ENCODE measurements around the gene GSTK1.

Gene GSTK1

DNA sequence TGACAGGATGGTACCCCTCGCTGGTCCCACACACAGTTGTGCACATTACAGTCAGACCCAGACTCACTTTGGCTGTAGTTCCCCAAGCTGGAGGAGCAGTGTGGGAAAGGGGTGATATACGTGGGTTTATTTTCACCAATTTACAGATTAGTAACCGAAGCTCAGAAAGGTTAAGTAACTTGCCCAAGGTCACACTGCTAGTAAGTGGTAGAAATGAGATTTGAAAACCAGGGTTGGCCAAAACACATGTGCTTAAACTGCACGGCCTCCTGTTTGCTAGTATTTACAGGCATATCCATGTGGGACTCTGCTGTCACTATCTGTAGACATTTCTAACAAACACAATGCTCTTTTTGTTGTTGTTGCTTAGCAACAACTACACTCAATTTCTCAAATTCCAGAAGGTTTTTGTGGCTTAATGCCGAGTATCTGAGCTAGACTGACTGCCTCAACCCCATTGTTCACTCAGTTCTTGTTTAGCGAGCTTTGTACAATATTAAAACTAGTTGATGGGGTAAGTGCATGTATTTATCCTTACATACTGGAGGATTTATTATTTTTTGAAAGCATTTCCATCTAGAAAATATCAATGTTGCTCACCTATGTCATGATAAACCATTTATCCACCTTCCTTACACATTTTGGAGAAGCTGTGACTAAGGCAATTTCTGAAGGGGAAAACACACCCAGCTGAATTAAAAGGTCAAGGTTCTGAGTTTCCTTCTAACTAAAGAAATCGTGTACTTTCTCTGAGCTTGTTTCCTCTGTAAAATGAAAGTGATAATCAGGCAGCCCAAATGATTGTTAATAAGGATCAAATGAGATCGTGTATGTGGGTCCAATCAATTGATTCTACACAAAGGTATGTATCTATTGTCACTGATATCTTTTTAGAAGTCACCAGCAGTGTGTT, 16.2 kb downstream of the GSTK1 start:
- WGBS (ENCODE audit: extremely low coverage, insufficient coverage, insufficient read length): no CpG with 5 or more reads among the region's 8 CpGs
- peak overlapping the region; percentile 81 for H2AK5ac ChIP-seq (ENCODE audit: low read length)
- no peak overlapping the region for H3K4me3 ChIP-seq (ENCODE audit: low read depth, low read length)
- no peak overlapping the region for H3K4ac ChIP-seq (ENCODE audit: low read depth, low read length)
- H3K27me3 ChIP-seq (ENCODE audit: insufficient read depth, low read length): no peaks in the 10 kb centered on the region
- no peak overlapping the region for H4K91ac ChIP-seq (ENCODE audit: low read depth, low read length)
- no peak overlapping the region for H3K27ac ChIP-seq (ENCODE audit: low read depth, low read length)
- no peak overlapping the region for H3K14ac ChIP-seq (ENCODE audit: low read length)
- H3K18ac ChIP-seq (ENCODE audit: low read length): no peak overlapping the region
- no peak overlapping the region for H2AFZ ChIP-seq (ENCODE audit: insufficient read depth, low read length, poor library complexity)
- H3K4me2 ChIP-seq (ENCODE audit: low read length): no peak overlapping the region
- H3K23ac ChIP-seq (ENCODE audit: low read length): no peak overlapping the region
- H3K9me3 ChIP-seq (ENCODE audit: insufficient read depth, low read depth, low read length): no peaks in the 10 kb centered on the region
- peak overlapping the region; percentile 23 for H4K8ac ChIP-seq (ENCODE audit: low read depth, low read length)
- peaks cover 4% of the 10 kb centered on the region for H3K79me1 ChIP-seq (ENCODE audit: low read length)
- H4K12ac ChIP-seq (ENCODE audit: low read depth, low read length): no peak overlapping the region
- peaks cover 3% of the 10 kb centered on the region in 2 experiments for H3K4me1 ChIP-seq (ENCODE audit: control insufficient read depth in 1 of 2, insufficient read depth in 2 of 2, low read length in 2 of 2)
- H2BK120ac ChIP-seq (ENCODE audit: insufficient read depth, low read length, poor library complexity): no peak overlapping the region
- DNase-seq: peak; percentile 58 to 95
- no peak overlapping the region for H2BK5ac ChIP-seq (ENCODE audit: low read depth, low read length, poor library complexity)
- H3K36me3 ChIP-seq (ENCODE audit: control insufficient read depth in 1 of 2, insufficient read depth in 2 of 2, low read length in 2 of 2): no peaks in the 10 kb centered on the region
- peak overlapping the region; percentile 83 for H2BK12ac ChIP-seq (ENCODE audit: low read length)
- no peak overlapping the region for H3K9ac ChIP-seq (ENCODE audit: low read length)
- H3K79me2 ChIP-seq (ENCODE audit: control insufficient read depth, insufficient read depth, low read length, poor library complexity): no peaks in the 10 kb centered on the region

GRCh38 chr7:143280160-143280559, 16.9 kb downstream of the GSTK1 start:
- Histone ChIP-seq H3K79me1 (ENCODE audit: low read length) (peaks cover 7% of the 10 kb centered on the region), H3K4me1 (ENCODE audit: control insufficient read depth in 1 of 2, insufficient read depth in 2 of 2, low read length in 2 of 2) (peaks cover 8 to 9% of the 10 kb centered on the region in 2 experiments), H3K14ac (ENCODE audit: low read length) (no peak overlapping the region), H3K27me3 (ENCODE audit: insufficient read depth, low read length) (no peaks in the 10 kb centered on the region), H2AK5ac (ENCODE audit: low read length) (no peak overlapping the region), H3K18ac (ENCODE audit: low read length) (no peak overlapping the region), H3K4me2 (ENCODE audit: low read length) (no peak overlapping the region), H3K23ac (ENCODE audit: low read length) (no peak overlapping the region), H2BK5ac (ENCODE audit: low read depth, low read length, poor library complexity) (no peak overlapping the region), H4K12ac (ENCODE audit: low read depth, low read length) (no peak overlapping the region), H3K9me3 (ENCODE audit: insufficient read depth, low read depth, low read length) (no peaks in the 10 kb centered on the region), H3K79me2 (ENCODE audit: control insufficient read depth, insufficient read depth, low read length, poor library complexity) (no peaks in the 10 kb centered on the region), H3K9ac (ENCODE audit: low read length) (no peak overlapping the region), H4K91ac (ENCODE audit: low read depth, low read length) (no peak overlapping the region), H3K4ac (ENCODE audit: low read depth, low read length) (no peak overlapping the region), H3K36me3 (ENCODE audit: control insufficient read depth in 1 of 2, insufficient read depth in 2 of 2, low read length in 2 of 2) (no peaks in the 10 kb centered on the region), H4K8ac (ENCODE audit: low read depth, low read length) (no peak overlapping the region), H2AFZ (ENCODE audit: insufficient read depth, low read length, poor library complexity) (no peak overlapping the region), H2BK12ac (ENCODE audit: low read length) (no peak overlapping the region), H3K27ac (ENCODE audit: low read depth, low read length) (no peak overlapping the region), H2BK120ac (ENCODE audit: insufficient read depth, low read length, poor library complexity) (no peak overlapping the region), H3K4me3 (ENCODE audit: low read depth, low read length) (no peak overlapping the region)
- WGBS (ENCODE audit: extremely low coverage, insufficient coverage, insufficient read length): no CpG with 5 or more reads among the region's 1 CpG
- DNase-seq: no peak

GRCh38 chr7:143280566-143280965, 17.3 kb downstream of the GSTK1 start:
- Histone ChIP-seq H2BK12ac (ENCODE audit: low read length) (no peak overlapping the region), H4K8ac (ENCODE audit: low read depth, low read length) (no peak overlapping the region), H3K9ac (ENCODE audit: low read length) (no peak overlapping the region), H3K4me2 (ENCODE audit: low read length) (no peak overlapping the region), H3K4me1 (ENCODE audit: control insufficient read depth in 1 of 2, insufficient read depth in 2 of 2, low read length in 2 of 2) (peaks cover 11 to 12% of the 10 kb centered on the region in 2 experiments), H3K36me3 (ENCODE audit: control insufficient read depth in 1 of 2, insufficient read depth in 2 of 2, low read length in 2 of 2) (no peaks in the 10 kb centered on the region), H3K14ac (ENCODE audit: low read length) (peak overlapping the region; percentile 53), H2BK5ac (ENCODE audit: low read depth, low read length, poor library complexity) (no peak overlapping the region), H3K27ac (ENCODE audit: low read depth, low read length) (no peak overlapping the region), H3K4ac (ENCODE audit: low read depth, low read length) (no peak overlapping the region), H3K79me1 (ENCODE audit: low read length) (peaks cover 9% of the 10 kb centered on the region), H3K79me2 (ENCODE audit: control insufficient read depth, insufficient read depth, low read length, poor library complexity) (no peaks in the 10 kb centered on the region), H2AFZ (ENCODE audit: insufficient read depth, low read length, poor library complexity) (no peak overlapping the region), H2BK120ac (ENCODE audit: insufficient read depth, low read length, poor library complexity) (no peak overlapping the region), H3K23ac (ENCODE audit: low read length) (no peak overlapping the region), H4K91ac (ENCODE audit: low read depth, low read length) (no peak overlapping the region), H3K4me3 (ENCODE audit: low read depth, low read length) (no peak overlapping the region), H4K12ac (ENCODE audit: low read depth, low read length) (no peak overlapping the region), H3K18ac (ENCODE audit: low read length) (no peak overlapping the region), H2AK5ac (ENCODE audit: low read length) (no peak overlapping the region), H3K9me3 (ENCODE audit: insufficient read depth, low read depth, low read length) (no peaks in the 10 kb centered on the region), H3K27me3 (ENCODE audit: insufficient read depth, low read length) (no peaks in the 10 kb centered on the region)
- WGBS (ENCODE audit: extremely low coverage, insufficient coverage, insufficient read length): no CpG with 5 or more reads among the region's 2 CpGs
- DNase-seq: no peak

DNA sequence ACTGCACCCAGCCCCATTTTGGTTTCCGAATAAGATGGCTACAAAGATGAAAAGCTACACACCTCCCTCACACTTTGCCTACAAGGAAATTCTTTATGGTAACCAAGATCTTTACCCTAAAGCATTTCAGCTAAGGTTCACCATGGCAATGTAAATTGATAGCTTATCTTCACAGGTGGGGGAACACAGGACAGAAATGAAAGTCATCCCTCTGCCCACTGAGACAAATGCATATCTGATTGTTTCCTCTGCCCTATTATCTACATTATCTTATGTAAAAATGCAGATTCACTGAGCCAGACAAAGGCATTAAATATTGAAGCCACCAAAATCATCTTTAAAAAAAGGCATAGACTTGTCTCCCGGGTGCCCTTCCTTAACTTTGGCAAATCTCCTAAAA, 18.3 kb downstream of the GSTK1 start:
- Histone ChIP-seq H2BK120ac (ENCODE audit: insufficient read depth, low read length, poor library complexity) (no peak overlapping the region), H3K79me2 (ENCODE audit: control insufficient read depth, insufficient read depth, low read length, poor library complexity) (no peaks in the 10 kb centered on the region), H3K27me3 (ENCODE audit: insufficient read depth, low read length) (no peaks in the 10 kb centered on the region), H3K27ac (ENCODE audit: low read depth, low read length) (no peak overlapping the region), H3K4me3 (ENCODE audit: low read depth, low read length) (no peak overlapping the region), H3K79me1 (ENCODE audit: low read length) (peaks cover 9% of the 10 kb centered on the region), H3K9me3 (ENCODE audit: insufficient read depth, low read depth, low read length) (peaks cover 1% of the 10 kb centered on the region), H3K4ac (ENCODE audit: low read depth, low read length) (no peak overlapping the region), H3K18ac (ENCODE audit: low read length) (no peak overlapping the region), H2AFZ (ENCODE audit: insufficient read depth, low read length, poor library complexity) (no peak overlapping the region), H2BK5ac (ENCODE audit: low read depth, low read length, poor library complexity) (no peak overlapping the region), H4K8ac (ENCODE audit: low read depth, low read length) (no peak overlapping the region), H3K14ac (ENCODE audit: low read length) (no peak overlapping the region), H3K36me3 (ENCODE audit: control insufficient read depth in 1 of 2, insufficient read depth in 2 of 2, low read length in 2 of 2) (no peaks in the 10 kb centered on the region), H4K91ac (ENCODE audit: low read depth, low read length) (no peak overlapping the region), H3K9ac (ENCODE audit: low read length) (no peak overlapping the region), H3K23ac (ENCODE audit: low read length) (no peak overlapping the region), H2AK5ac (ENCODE audit: low read length) (no peak overlapping the region), H4K12ac (ENCODE audit: low read depth, low read length) (no peak overlapping the region), H3K4me2 (ENCODE audit: low read length) (no peak overlapping the region), H2BK12ac (ENCODE audit: low read length) (no peak overlapping the region), H3K4me1 (ENCODE audit: control insufficient read depth in 1 of 2, insufficient read depth in 2 of 2, low read length in 2 of 2) (peaks cover 11 to 12% of the 10 kb centered on the region in 2 experiments)
- WGBS (ENCODE audit: extremely low coverage, insufficient coverage, insufficient read length): no CpG with 5 or more reads among the region's 2 CpGs
- peak in 1 of 2 donors; percentile 27 for DNase-seq
